ENCODE measurements around the gene PRR32. TPM values are rescaled to one million over a fixed set of nuclear protein-coding genes. Genes with fewer than 3 reads are reported as not detected.

PRR32 gene
- not detected in 5 replicates for total RNA-seq (2022; extraction: Qiagen RNA extraction)

GRCh38 chrX:126819429-126819828, at the start of gene PRR32:
TSS of gene PRR32 (plus strand) at chrX:126819729. CDS start at chrX:126819844, 115 bp downstream.

